HepG2 (cell line): ENCODE data around the gene PDK2. TPM values are rescaled to one million over a fixed set of nuclear protein-coding genes. Genes with fewer than 3 reads are reported as not detected.

Experiments used
- ATAC-seq: fragments of 200-7000 bp; cut with Tn5 transposase; 3 replicates; pipeline ENCODE4 v1.9.1; 2020; ENCODE audit warnings: mild to moderate bottlenecking, moderate library complexity
- BruUV-seq: library from RNA; stranded (reverse); fragments of 400-500 nt; replicated peaks from 2 replicates; lab custom pipeline; 2021; lab: Mats Ljungman, UMichigan
- CTCF ChIA-PET: fragments of 300-600 bp; formaldehyde crosslinking; extraction: SDS; loops from one replicate; lab custom pipeline; 2021; ENCODE audit warnings: low total read pairs, inconsistent platforms, low intra/inter-chr PET ratio; lab: Yijun Ruan, JAX
- POLR2A ChIA-PET: fragments of 350-600 bp; sonication (Branson Sonifier 250); formaldehyde crosslinking; loops from one replicate; lab custom pipeline; 2020; ENCODE audit warnings: antibody characterized with exemption, inconsistent platforms; lab: Yijun Ruan, JAX
- DNase-seq: peaks from one replicate; pipeline ENCODE4 v3.0.0-alpha.2; 2015; ENCODE audit warnings: low spot score
- FAIRE-seq: peaks from 3 replicates; lab custom pipeline; 2011; peaks lifted over from hg19 to GRCh38; lab: Jason Lieb, UNC
- H2AFZ ChIP-seq: one replicate; pipeline ENCODE4 v1.6.1; 2011; ENCODE audit warnings: low read length, inconsistent platforms
- H3K27ac ChIP-seq: fragments of 300-600 bp; 3 replicates; pipeline ENCODE4 v1.8.0; 2011; ENCODE audit warnings: mixed run types, mild to moderate bottlenecking, mixed read lengths, low read length, inconsistent platforms; ENCODE audit not compliant: insufficient read depth; ENCODE audit errors: extremely low read length
- H3K27me3 ChIP-seq, 2 experiments: fragments of 200-600 bp in 1 of 2; 2 replicates in 1 of 2; 3 replicates in 1 of 2; pipeline versions ENCODE4 v1.6.0 to v1.8.0; 2011; ENCODE audit warnings: low read length in 2 of 2, mild to moderate bottlenecking in 2 of 2, moderate library complexity in 2 of 2, inconsistent platforms in 1 of 2; ENCODE audit not compliant: insufficient read depth in 2 of 2, control insufficient read depth in 1 of 2
- H3K36me3 ChIP-seq, 2 experiments: fragments of 200-600 bp in 1 of 2; replicated peaks in 1 of 2; 2 replicates in 1 of 2; 3 replicates in 1 of 2; pipeline versions ENCODE4 v1.5.1 to v1.8.0; 2011; ENCODE audit warnings: low read length in 2 of 2, inconsistent platforms in 1 of 2; ENCODE audit not compliant: insufficient read depth in 2 of 2, control insufficient read depth in 1 of 2
- H3K4me1 ChIP-seq: 2 replicates; pipeline ENCODE4 v1.5.1; 2012; ENCODE audit warnings: low read length, inconsistent platforms; ENCODE audit not compliant: insufficient read depth
- H3K4me2 ChIP-seq: 2 replicates; pipeline ENCODE4 v1.6.0; 2011; ENCODE audit warnings: low read depth, low read length, inconsistent platforms
- H3K4me3 ChIP-seq, 3 experiments: fragments of 200-600 bp in 1 of 3; sonication (generic), shearing (Covaris generic) in 1 of 3; replicated peaks in 1 of 3; 2 replicates each; pipeline ENCODE4 v1.5.1; 2011 to 2016; ENCODE audit warnings: low read length in 3 of 3, inconsistent platforms in 2 of 3, low read depth in 2 of 3, mild to moderate bottlenecking in 2 of 3, control low read depth in 1 of 3, mixed read lengths in 1 of 3; ENCODE audit not compliant: insufficient read depth in 1 of 3
- H3K79me2 ChIP-seq: one replicate; pipeline ENCODE4 v1.6.1; 2011; ENCODE audit warnings: low read length, inconsistent platforms; ENCODE audit not compliant: insufficient read depth
- H3K9ac ChIP-seq: 2 replicates; pipeline ENCODE4 v1.6.0; 2011; ENCODE audit warnings: mild to moderate bottlenecking, low read depth, low read length, inconsistent platforms; ENCODE audit not compliant: insufficient read depth
- H3K9me3 ChIP-seq: 2 replicates; pipeline ENCODE4 v1.5.1; 2012; ENCODE audit warnings: mild to moderate bottlenecking, low read length
- H4K20me1 ChIP-seq: 2 replicates; pipeline ENCODE4 v1.6.0; 2011; ENCODE audit warnings: inconsistent platforms, mild to moderate bottlenecking, low read length, moderate library complexity; ENCODE audit not compliant: insufficient read depth
- EED ChIP-seq: sonication (generic); formaldehyde crosslinking; IDR thresholded peaks from 2 replicates; pipeline ENCODE4 v1.5.0; 2020; ENCODE audit warnings: mild to moderate bottlenecking, missing genetic modification reagents
- RELA ChIP-seq: sonication (generic); formaldehyde crosslinking; IDR thresholded peaks from 2 replicates; pipeline ENCODE4 v1.4.0; 2020; ENCODE audit warnings: missing genetic modification reagents
- SAFB2 ChIP-seq: sonication (generic); formaldehyde crosslinking; IDR thresholded peaks from 2 replicates; pipeline ENCODE4 v1.5.1; 2020; ENCODE audit warnings: missing genetic modification reagents, low read depth, mild to moderate bottlenecking, borderline replicate concordance
- SP1 ChIP-seq, 2 experiments: fragments of 450-650 bp in 1 of 2; sonication (generic) in 1 of 2; formaldehyde crosslinking in 1 of 2; IDR thresholded peaks; 2 replicates each; pipeline versions ENCODE4 v1.4.0 to v1.6.1; 2016 to 2020; ENCODE audit warnings: missing genetic modification reagents in 1 of 2
- THAP11 ChIP-seq: IDR thresholded peaks from 2 replicates; pipeline ENCODE4 v1.6.1; 2016; ENCODE audit warnings: missing biosample characterization, missing genetic modification reagents
- ZNF101 ChIP-seq: sonication (generic); formaldehyde crosslinking; IDR thresholded peaks from 2 replicates; pipeline ENCODE4 v1.4.0; 2020; ENCODE audit warnings: mild to moderate bottlenecking, low read depth, missing genetic modification reagents, borderline replicate concordance
- ZNF138 ChIP-seq: sonication (generic); formaldehyde crosslinking; IDR thresholded peaks from 2 replicates; pipeline ENCODE4 v1.5.0; 2020; ENCODE audit warnings: mild to moderate bottlenecking, low read depth, missing genetic modification reagents
- ZNF207 ChIP-seq: fragments of 450-650 bp; IDR thresholded peaks from 2 replicates; pipeline ENCODE4 v1.6.1; 2016; ENCODE audit warnings: antibody characterized with exemption, borderline replicate concordance
- ZNF225 ChIP-seq: sonication (generic); formaldehyde crosslinking; IDR thresholded peaks from 2 replicates; pipeline ENCODE4 v1.4.0; 2020; ENCODE audit warnings: mild to moderate bottlenecking, missing genetic modification reagents
- ZNF780A ChIP-seq: sonication (generic); formaldehyde crosslinking; IDR thresholded peaks from 2 replicates; pipeline ENCODE4 v1.8.0; 2022; ENCODE audit warnings: mild to moderate bottlenecking, missing genetic modification reagents, moderate library complexity
- WGBS: methylation state at CpG from one replicate; pipeline ENCODE4 v1.1.6; 2017; ENCODE audit warnings: low lambda C conversion rate; 5-methylcytosine and 5-hydroxymethylcytosine counted together
- in situ Hi-C: cut with HindIII; loops from 2 replicates; pipeline ENCODE4 v1.10.0; 2017; ENCODE audit warnings: low pct_unique_long_range_greater_than_20kb; ENCODE audit not compliant: extremely low pct_ligation_motif_present
- intact Hi-C: fragments of 100-400 bp; cut with micrococcal nuclease; formaldehyde crosslinking; loops from one replicate; pipeline ENCODE4 v1.10.0; 2022; ENCODE audit not compliant: unreplicated experiment
- polyA plus RNA-seq, 8 experiments: library from polyadenylated mRNA; depleted of rRNA in 3 of 8; stranded (reverse) in 7 of 8; unstranded in 1 of 8; fragments of >200 nt; fragmentation: Illumina TruSeq in 4 of 8; extraction: Trizol in 4 of 8; gene quantifications; 2 replicates each; pipeline versions ENCODE4 v1.2.1 to v1.2.3, GENCODE V29; 2011 to 2016; ENCODE audit warnings: low read depth in 4 of 8, missing spikeins in 1 of 8, mixed read lengths in 1 of 8; ENCODE audit not compliant: insufficient read depth in 1 of 8
- total RNA-seq, 5 experiments: library from RNA; depleted of rRNA; stranded (reverse); fragments of >200 nt; fragmentation: Illumina TruSeq; extraction: Trizol; gene quantifications; 2 replicates each; pipeline ENCODE4 v1.2.3, GENCODE V29; 2016; ENCODE audit warnings: low read depth in 1 of 5
- TF ChIP-seq, protein P1 (sequence below): sonication (generic); formaldehyde crosslinking; IDR thresholded peaks from 2 replicates; pipeline ENCODE4; 2020; ENCODE audit warnings: missing genetic modification reagents, mild to moderate bottlenecking, borderline replicate concordance
- TF ChIP-seq, protein P2 (sequence below): sonication (generic); formaldehyde crosslinking; IDR thresholded peaks from 2 replicates; pipeline ENCODE4 v1.8.1; 2023; ENCODE audit warnings: mild to moderate bottlenecking, inconsistent platforms, moderate library complexity, missing genetic modification reagents, borderline replicate concordance
- TF ChIP-seq, protein P3 (sequence below): sonication (generic); formaldehyde crosslinking; IDR thresholded peaks from 2 replicates; pipeline ENCODE4 v1.4.0; 2020; ENCODE audit warnings: missing genetic modification reagents
- TF ChIP-seq, protein P4 (sequence below): sonication (generic); formaldehyde crosslinking; IDR thresholded peaks from 2 replicates; pipeline ENCODE4 v1.5.0; 2020; ENCODE audit warnings: missing genetic modification reagents
- TF ChIP-seq, protein P5 (sequence below): sonication (generic); formaldehyde crosslinking; IDR thresholded peaks from 2 replicates; pipeline ENCODE4 v1.9.0; 2021; ENCODE audit warnings: missing genetic modification reagents, borderline replicate concordance

The PDK2 gene
- total and polyA plus RNA-seq, 2 of the 13 experiments (the other 11 are each of a cell fraction or from before 2014, with no cell fraction given): 18.5 to 59.7 TPM

DNA sequence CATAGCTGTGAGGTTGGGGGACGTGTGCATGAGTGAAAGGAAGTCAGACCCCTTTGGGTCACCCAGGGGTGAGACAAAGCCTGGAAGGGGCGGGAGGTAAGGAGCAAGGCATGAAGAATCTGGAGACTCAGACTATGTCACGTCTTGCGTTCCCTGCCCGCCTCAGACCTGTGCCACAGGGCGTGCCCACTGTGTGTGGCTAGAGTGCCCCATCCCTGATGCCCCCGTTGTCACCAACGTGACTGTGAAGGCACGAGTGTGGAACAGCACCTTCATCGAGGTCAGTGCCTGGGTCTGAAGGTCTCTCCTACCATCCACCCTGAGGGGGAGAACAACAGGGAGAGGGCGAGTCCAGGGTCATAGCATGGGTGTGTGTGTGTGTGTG lies 15.1 kb upstream of the PDK2 start:
- intact Hi-C loops (loop anchor here (10.0 kb wide), 1 partner anchor 215 kb away; no protein-coding TSS in a partner anchor), in situ Hi-C loops (loop anchor here (10.0 kb wide), 1 partner anchor 215 kb away; no protein-coding TSS in a partner anchor)
- H4K20me1 ChIP-seq: peaks cover 3% of the 10 kb centered on the region; the same call in 1 of the 2 replicates
- peaks cover 0 to 13% of the 10 kb centered on the region in 2 experiments; a peak in 1 of 5 replicates for H3K27me3 ChIP-seq
- H3K36me3 ChIP-seq: no peaks in the 10 kb centered on the region
- no peak overlapping the region for H2AFZ ChIP-seq
- no TSS peak for BruUV-seq
- no peak for ATAC-seq
- no peak overlapping the region for H3K9ac ChIP-seq
- POLR2A ChIA-PET: no interaction called here
- 60% methylated on average over 11 of the region's 11 CpGs for WGBS
- H3K4me3 ChIP-seq: no peak overlapping the region
- no peak for FAIRE-seq
- H3K79me2 ChIP-seq: no peaks in the 10 kb centered on the region
- DNase-seq: no peak
- H3K4me2 ChIP-seq: no peak overlapping the region
- H3K9me3 ChIP-seq: no peaks in the 10 kb centered on the region
- CTCF ChIA-PET: interaction anchor here (1.1 to 2.0 kb wide), 6 partner anchors 23 to 510 kb away, joined by 4 to 16 read pairs (median 6); no protein-coding TSS in a partner anchor
- H3K27ac ChIP-seq: no peak overlapping the region
- no peaks in the 10 kb centered on the region for H3K4me1 ChIP-seq
- TF ChIP-seq ZNF225 (CRISPR knock-in tag) (0 out of 2 replicates have a peak, but pooled peaks have one; percentile 23), ZNF780A (CRISPR knock-in tag) (0 out of 2 replicates have a peak, but pooled peaks have one; percentile 7), ZNF207 (0 out of 2 replicates have a peak, but pooled peaks have one; percentile 47), SAFB2 (CRISPR knock-in tag) (no peak), ZNF101 (CRISPR knock-in tag) (no peak), SP1 (IDR thresholded peaks at IDR 0.05) (no peak), SP1 (CRISPR knock-in tag; IDR thresholded peaks at IDR 0.05) (no peak), EED (0 out of 2 replicates have a peak, but pooled peaks have one; percentile 36), RELA (CRISPR knock-in tag) (no peak), THAP11 (CRISPR knock-in tag) (no peak), ZNF138 (peak; percentile 40; the same call in 1 of the 2 replicates)
- TF ChIP-seq, protein P1, sequence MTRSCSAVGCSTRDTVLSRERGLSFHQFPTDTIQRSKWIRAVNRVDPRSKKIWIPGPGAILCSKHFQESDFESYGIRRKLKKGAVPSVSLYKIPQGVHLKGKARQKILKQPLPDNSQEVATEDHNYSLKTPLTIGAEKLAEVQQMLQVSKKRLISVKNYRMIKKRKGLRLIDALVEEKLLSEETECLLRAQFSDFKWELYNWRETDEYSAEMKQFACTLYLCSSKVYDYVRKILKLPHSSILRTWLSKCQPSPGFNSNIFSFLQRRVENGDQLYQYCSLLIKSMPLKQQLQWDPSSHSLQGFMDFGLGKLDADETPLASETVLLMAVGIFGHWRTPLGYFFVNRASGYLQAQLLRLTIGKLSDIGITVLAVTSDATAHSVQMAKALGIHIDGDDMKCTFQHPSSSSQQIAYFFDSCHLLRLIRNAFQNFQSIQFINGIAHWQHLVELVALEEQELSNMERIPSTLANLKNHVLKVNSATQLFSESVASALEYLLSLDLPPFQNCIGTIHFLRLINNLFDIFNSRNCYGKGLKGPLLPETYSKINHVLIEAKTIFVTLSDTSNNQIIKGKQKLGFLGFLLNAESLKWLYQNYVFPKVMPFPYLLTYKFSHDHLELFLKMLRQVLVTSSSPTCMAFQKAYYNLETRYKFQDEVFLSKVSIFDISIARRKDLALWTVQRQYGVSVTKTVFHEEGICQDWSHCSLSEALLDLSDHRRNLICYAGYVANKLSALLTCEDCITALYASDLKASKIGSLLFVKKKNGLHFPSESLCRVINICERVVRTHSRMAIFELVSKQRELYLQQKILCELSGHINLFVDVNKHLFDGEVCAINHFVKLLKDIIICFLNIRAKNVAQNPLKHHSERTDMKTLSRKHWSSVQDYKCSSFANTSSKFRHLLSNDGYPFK (CRISPR knock-in tag): peak; percentile 30; the same call in 1 of the 2 replicates
- TF ChIP-seq, protein P2, sequence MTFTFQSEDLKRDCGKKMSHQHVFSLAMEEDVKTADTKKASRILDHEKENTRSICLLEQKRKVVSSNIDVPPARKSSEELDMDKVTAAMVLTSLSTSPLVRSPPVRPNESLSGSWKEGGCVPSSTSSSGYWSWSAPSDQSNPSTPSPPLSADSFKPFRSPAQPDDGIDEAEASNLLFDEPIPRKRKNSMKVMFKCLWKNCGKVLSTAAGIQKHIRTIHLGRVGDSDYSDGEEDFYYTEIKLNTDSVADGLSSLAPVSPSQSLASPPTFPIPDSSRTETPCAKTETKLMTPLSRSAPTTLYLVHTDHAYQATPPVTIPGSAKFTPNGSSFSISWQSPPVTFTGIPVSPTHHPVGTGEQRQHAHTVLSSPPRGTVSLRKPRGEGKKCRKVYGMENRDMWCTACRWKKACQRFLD (CRISPR knock-in tag): no peak
- TF ChIP-seq, protein P3, sequence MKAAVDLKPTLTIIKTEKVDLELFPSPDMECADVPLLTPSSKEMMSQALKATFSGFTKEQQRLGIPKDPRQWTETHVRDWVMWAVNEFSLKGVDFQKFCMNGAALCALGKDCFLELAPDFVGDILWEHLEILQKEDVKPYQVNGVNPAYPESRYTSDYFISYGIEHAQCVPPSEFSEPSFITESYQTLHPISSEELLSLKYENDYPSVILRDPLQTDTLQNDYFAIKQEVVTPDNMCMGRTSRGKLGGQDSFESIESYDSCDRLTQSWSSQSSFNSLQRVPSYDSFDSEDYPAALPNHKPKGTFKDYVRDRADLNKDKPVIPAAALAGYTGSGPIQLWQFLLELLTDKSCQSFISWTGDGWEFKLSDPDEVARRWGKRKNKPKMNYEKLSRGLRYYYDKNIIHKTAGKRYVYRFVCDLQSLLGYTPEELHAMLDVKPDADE (CRISPR knock-in tag): no peak
- TF ChIP-seq, protein P4, sequence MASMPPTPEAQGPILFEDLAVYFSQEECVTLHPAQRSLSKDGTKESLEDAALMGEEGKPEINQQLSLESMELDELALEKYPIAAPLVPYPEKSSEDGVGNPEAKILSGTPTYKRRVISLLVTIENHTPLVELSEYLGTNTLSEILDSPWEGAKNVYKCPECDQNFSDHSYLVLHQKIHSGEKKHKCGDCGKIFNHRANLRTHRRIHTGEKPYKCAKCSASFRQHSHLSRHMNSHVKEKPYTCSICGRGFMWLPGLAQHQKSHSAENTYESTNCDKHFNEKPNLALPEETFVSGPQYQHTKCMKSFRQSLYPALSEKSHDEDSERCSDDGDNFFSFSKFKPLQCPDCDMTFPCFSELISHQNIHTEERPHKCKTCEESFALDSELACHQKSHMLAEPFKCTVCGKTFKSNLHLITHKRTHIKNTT (CRISPR knock-in tag): no peak
- TF ChIP-seq, protein P5, sequence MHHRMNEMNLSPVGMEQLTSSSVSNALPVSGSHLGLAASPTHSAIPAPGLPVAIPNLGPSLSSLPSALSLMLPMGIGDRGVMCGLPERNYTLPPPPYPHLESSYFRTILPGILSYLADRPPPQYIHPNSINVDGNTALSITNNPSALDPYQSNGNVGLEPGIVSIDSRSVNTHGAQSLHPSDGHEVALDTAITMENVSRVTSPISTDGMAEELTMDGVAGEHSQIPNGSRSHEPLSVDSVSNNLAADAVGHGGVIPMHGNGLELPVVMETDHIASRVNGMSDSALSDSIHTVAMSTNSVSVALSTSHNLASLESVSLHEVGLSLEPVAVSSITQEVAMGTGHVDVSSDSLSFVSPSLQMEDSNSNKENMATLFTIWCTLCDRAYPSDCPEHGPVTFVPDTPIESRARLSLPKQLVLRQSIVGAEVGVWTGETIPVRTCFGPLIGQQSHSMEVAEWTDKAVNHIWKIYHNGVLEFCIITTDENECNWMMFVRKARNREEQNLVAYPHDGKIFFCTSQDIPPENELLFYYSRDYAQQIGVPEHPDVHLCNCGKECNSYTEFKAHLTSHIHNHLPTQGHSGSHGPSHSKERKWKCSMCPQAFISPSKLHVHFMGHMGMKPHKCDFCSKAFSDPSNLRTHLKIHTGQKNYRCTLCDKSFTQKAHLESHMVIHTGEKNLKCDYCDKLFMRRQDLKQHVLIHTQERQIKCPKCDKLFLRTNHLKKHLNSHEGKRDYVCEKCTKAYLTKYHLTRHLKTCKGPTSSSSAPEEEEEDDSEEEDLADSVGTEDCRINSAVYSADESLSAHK (CRISPR knock-in tag): no peak
